ENCODE results near the gene SMIM20.

- no peak for TF ChIP-seq FOXM1 (IDR thresholded peaks at IDR 0.05; ENCODE audit: borderline replicate concordance)
- no peak for TF ChIP-seq SUZ12 (IDR thresholded peaks at IDR 0.05)
- TF ChIP-seq LEF1 (IDR thresholded peaks at IDR 0.05; ENCODE audit: borderline replicate concordance), result no peak
- no peak for TF ChIP-seq TARDBP (IDR thresholded peaks at IDR 0.05)
- no peak for TF ChIP-seq FOXK2 (IDR thresholded peaks at IDR 0.05)
- no peak for TF ChIP-seq HDGF (IDR thresholded peaks at IDR 0.05; ENCODE audit: borderline replicate concordance)
- no peak for TF ChIP-seq FOXA1 (IDR thresholded peaks at IDR 0.05)
Observed at GRCh38 chr4:25955705-25956104, 41.7 kb downstream of the SMIM20 start.
